SJCRH30 (cell line): Measurements from ENCODE around the gene UBE2I. TPM values are rescaled to one million over a fixed set of nuclear protein-coding genes. Genes with fewer than 3 reads are reported as not detected.
"Not testable (repeated sequence)": the region's sequence is repeated elsewhere in the genome, so short reads cannot be mapped to it uniquely, and the experiment has no call there.

Experiments used
- DNase-seq, 2 experiments: peaks; one replicate each; pipeline ENCODE4 v3.0.0-alpha.2; 2015 to 2020
- H3K27ac ChIP-seq: fragments of 250-450 bp; sonication (Bioruptor Pico); 2 replicates; pipeline ENCODE4 v1.5.1; 2020; ENCODE audit warnings: mild to moderate bottlenecking, moderate library complexity
- H3K27me3 ChIP-seq: fragments of 250-450 bp; sonication (Bioruptor Pico); 2 replicates; pipeline ENCODE4 v1.5.1; 2020; ENCODE audit warnings: mild to moderate bottlenecking, moderate library complexity
- H3K36me3 ChIP-seq: fragments of 250-450 bp; sonication (Bioruptor Pico); 2 replicates; pipeline ENCODE4 v1.5.1; 2020; ENCODE audit warnings: mild to moderate bottlenecking, moderate library complexity
- H3K4me1 ChIP-seq: fragments of 250-450 bp; sonication (Bioruptor Pico); 2 replicates; pipeline ENCODE4 v1.5.1; 2020; ENCODE audit warnings: mild to moderate bottlenecking, moderate library complexity
- H3K4me3 ChIP-seq: fragments of 250-450 bp; sonication (Bioruptor Pico); 2 replicates; pipeline ENCODE4 v1.5.1; 2020; ENCODE audit warnings: mild to moderate bottlenecking, moderate library complexity
- H3K9me3 ChIP-seq: fragments of 250-450 bp; sonication (Bioruptor Pico); replicated peaks from 2 replicates; pipeline ENCODE4 v1.5.1; 2020; ENCODE audit warnings: mild to moderate bottlenecking, moderate library complexity
- total RNA-seq: library from RNA; depleted of rRNA; stranded (reverse); fragments of >200 nt; shearing (Covaris generic); gene quantifications from 2 replicates; pipeline ENCODE4 v1.2.3, GENCODE V29; 2014

The UBE2I gene
- total RNA-seq, 1 experiment from 2014 or later = 181 TPM

DNA sequence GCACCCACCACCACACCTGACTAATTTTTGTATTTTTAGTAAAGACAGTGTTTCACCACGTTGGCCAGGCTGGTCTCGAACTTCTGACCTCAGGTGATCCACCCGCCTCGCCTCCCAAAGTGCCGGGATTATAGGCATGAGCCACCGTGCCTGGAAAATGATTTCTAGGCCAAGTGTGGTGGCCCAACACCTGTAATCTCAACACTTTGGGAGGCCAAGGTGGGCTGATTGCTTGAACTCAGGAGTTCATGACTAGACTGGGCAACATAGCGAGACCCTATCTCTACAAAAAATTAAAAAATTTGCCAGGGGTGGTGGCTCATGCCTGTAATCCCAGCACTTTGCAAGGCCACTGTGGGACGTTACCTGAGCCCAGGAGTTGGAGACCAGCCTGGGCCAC is 13.0 kb downstream of the UBE2I start:
- no peaks in the 10 kb centered on the region for H3K4me1 ChIP-seq
- no peak overlapping the region for H3K27ac ChIP-seq
- H3K27me3 ChIP-seq = no peaks in the 10 kb centered on the region
- DNase-seq = no peak
- H3K9me3 ChIP-seq = no peaks in the 10 kb centered on the region
- H3K36me3 ChIP-seq = peaks cover 59% of the 10 kb centered on the region
- H3K4me3 ChIP-seq = no peak overlapping the region

DNA sequence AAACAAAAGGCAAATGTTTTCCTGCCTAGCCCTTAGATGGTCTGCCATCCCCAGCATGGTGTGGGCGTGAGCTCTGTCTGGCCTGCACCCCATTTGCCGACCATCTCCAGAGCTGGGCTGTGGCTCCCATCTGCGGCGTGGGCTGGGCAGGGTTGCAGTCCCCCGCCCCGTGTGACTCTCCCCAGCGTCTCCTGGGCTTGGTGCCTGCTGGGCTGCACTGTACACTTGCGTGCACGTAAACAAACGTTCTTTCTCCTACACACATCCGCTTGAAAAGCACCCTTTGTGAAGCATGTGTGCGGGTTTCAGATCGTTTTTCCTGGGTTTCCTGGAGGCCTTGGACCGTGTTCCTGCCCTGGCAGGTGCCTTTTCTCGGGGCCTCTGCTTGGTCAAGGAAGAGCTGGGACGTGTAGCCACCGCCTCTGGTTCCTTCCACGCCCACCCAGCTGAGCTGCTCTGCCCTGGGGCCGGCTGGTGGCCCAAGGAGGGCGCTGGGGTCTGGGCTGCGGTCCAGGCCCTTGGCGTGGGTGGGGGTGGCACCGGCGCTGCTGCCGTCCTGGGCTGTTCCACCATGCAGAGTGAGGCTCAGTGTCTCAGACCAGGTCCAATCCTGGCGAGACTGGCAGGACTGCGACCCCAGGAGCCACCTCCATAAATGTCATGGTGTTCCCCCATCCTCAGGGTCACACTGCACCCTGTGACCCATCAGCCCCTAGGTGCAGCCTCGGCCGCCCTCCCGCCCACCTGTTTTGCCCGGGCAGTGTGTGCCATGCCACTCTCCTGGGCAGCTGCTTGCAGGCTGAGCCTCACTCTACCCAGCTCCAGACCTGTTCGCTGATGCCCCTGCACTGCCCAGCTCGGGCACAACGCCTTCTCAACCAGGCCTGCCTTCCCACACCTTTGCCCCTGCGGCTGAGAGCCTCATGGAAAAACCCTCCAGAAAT is 14.1 kb downstream of the UBE2I start:
- Histone ChIP-seq H3K4me1 (no peaks in the 10 kb centered on the region), H3K4me3 (no peak overlapping the region), H3K27me3 (no peaks in the 10 kb centered on the region), H3K9me3 (no peaks in the 10 kb centered on the region), H3K36me3 (peaks cover 47% of the 10 kb centered on the region), H3K27ac (no peak overlapping the region)
- no peak for DNase-seq

DNA sequence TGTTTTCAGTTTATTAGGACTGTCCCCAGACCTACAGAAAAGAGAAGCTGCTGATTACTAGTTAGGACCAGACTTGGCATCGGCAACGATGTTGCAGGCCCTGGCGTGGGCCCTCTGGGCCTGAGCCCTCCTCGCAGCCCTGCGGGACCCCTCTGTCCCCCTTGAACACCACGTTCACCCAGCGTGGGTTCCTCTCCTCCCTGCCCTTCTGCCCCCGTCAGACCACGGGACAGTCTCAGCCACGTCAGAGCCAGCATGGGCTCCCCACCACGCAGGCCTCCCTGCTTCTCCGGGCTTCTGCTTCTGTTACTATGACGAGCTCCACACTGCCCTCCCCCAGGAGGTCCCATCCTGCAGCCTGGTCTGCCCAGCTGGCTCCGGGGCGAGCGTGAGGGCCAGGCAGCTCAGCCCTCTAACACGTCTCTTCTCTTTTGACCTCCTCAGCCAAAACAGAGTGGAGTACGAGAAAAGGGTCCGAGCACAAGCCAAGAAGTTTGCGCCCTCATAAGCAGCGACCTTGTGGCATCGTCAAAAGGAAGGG is 14.9 kb downstream of the UBE2I start:
- no peaks in the 10 kb centered on the region for H3K27me3 ChIP-seq
- no peak for DNase-seq
- no peaks in the 10 kb centered on the region for H3K9me3 ChIP-seq
- H3K36me3 ChIP-seq = peaks cover 40% of the 10 kb centered on the region
- no peaks in the 10 kb centered on the region for H3K4me1 ChIP-seq
- no peak overlapping the region for H3K27ac ChIP-seq
- H3K4me3 ChIP-seq = no peak overlapping the region

DNA sequence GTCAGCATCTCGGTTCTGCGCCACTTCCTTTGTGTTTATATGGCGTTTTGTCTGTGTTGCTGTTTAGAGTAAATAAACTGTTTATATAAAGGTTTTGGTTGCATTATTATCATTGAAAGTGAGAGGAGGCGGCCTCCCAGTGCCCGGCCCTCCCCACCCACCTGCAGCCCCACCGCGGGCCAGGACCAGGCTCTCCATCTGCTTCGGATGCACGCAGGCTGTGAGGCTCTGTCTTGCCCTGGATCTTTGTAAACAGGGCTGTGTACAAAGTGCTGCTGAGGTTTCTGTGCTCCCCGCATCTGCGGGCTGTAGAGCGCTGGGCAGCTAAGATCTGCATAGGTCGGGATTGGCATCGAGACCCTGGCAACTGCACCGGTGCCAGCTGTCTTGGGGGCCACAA is 15.8 kb downstream of the UBE2I start:
- Histone ChIP-seq H3K27me3 (no peaks in the 10 kb centered on the region), H3K36me3 (peaks cover 31% of the 10 kb centered on the region), H3K4me1 (no peaks in the 10 kb centered on the region), H3K27ac (no peak overlapping the region), H3K4me3 (no peak overlapping the region), H3K9me3 (no peaks in the 10 kb centered on the region)
- DNase-seq = no peak

DNA sequence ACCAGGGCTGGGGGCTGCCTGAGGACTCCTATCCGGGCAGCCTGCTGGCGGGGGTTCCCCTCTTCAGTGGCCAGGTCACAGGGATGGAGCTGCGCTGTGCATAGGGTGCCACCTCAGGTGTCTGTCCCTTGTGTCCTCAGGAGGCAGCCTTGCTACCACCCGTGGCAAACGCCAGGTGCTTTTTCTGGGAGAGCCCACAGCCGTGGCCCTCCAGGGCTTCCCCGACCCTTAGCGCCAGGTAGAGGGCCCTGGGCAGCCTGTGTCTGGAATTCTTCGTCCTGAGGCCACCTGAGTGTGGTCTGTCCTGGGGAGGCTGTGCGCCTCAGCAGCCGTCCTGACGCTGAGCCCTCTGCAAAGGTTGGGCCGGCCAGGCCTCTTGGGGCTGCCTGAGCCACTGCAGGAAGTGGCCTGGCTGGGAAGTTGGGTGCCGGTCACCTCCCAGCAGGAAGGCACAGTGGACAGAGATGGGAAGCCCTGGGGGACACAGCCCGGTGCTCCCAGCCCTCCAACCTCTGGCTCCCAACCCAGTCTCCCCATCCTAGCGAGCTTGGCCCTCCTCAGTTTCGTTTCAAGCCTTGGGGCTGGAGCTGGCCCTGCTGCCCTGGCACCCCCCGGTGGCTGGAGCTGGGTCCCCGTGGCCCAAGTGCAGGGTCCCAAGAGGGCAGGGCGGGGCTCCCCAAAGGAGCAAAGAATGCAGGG is 16.4 kb downstream of the UBE2I start:
- no peak overlapping the region for H3K4me3 ChIP-seq
- H3K27ac ChIP-seq = no peak overlapping the region
- no peaks in the 10 kb centered on the region for H3K4me1 ChIP-seq
- H3K27me3 ChIP-seq = no peaks in the 10 kb centered on the region
- DNase-seq = no peak
- H3K36me3 ChIP-seq = peaks cover 25% of the 10 kb centered on the region
- no peaks in the 10 kb centered on the region for H3K9me3 ChIP-seq

DNA sequence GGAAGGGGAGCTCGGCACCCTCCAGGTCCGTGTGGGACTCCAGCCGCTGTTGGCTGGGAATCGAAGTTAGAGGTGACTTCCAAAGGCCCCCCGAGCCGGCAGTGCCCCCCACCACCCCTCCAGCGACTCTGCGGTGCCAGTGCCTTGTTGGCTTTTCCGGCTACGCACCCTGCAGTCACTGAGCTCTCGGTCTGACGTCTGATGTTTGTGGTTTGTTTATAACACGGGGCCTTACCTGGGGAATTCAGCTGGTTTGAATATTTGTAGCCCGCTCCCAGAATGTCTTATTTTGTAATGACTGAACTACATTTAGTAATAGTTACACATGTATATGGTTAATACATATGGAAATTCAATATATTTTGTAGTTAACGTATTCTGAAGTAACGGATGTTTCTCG is 17.0 kb downstream of the UBE2I start:
- peaks cover 3% of the 10 kb centered on the region; the same call in 1 of the 2 replicates for H3K4me1 ChIP-seq
- H3K27me3 ChIP-seq = no peaks in the 10 kb centered on the region
- H3K36me3 ChIP-seq = peaks cover 22% of the 10 kb centered on the region; the same call in 1 of the 2 replicates
- no peak overlapping the region for H3K27ac ChIP-seq
- H3K4me3 ChIP-seq = no peak overlapping the region
- no peak for DNase-seq
- H3K9me3 ChIP-seq = no peaks in the 10 kb centered on the region

DNA sequence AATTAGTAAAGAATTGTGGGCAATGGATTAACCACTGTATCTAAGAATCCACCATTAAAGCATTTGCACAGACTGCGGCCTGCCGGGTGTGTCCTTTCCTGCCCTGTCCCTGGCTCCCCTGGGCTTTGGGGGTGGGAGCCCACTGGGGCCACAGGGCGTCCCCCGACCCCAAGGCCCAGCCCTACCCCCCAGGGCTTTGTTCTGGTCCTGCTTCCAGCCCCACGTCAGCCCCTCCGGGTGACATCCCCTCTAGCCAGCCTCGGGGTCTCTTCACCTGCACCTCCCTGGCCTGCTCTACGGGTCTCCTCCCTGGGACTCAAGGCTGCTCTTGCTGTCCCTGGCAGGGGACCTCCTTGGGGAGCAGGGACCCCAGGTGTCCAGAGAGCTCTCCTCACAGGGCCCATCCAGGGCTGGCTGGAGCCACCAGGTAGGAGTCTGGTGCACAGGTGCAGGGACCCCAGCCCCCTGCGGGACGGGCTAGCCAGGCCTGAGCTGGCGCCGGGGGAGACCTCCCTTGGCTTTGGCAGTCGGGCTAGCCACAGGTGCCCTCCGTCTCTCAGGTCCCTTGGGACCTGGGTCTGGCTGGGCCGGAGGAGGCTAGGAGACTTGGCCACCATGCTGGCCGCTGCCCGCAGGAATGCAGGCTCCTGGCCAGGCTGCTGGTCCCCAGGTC is 17.6 kb downstream of the UBE2I start:
- H3K4me3 ChIP-seq = no peak overlapping the region
- H3K27ac ChIP-seq = no peak overlapping the region
- H3K4me1 ChIP-seq = peaks cover 10% of the 10 kb centered on the region
- DNase-seq = no peak
- H3K27me3 ChIP-seq = no peaks in the 10 kb centered on the region
- peaks cover 18% of the 10 kb centered on the region; the same call in 1 of the 2 replicates for H3K36me3 ChIP-seq
- H3K9me3 ChIP-seq = no peaks in the 10 kb centered on the region

DNA sequence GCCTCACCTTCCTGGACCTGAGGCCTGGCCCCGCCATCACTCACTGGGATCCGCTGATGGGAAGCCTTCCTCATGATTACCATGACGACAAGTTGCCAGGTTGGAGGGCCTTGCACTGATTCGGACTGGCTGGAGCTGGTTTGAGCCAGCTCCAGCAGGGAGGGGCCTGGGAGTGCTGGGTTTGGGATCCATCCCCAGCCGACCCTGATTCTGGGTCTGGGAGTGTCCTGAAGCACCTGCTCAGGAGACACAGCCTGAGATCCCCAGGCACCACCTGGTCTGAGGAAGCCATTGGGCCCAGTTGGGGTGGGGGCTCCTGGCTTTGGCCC is 18.1 kb downstream of the UBE2I start:
- Histone ChIP-seq H3K27me3 (no peaks in the 10 kb centered on the region), H3K27ac (no peak overlapping the region), H3K36me3 (peaks cover 13% of the 10 kb centered on the region; the same call in 1 of the 2 replicates), H3K4me1 (peaks cover 13% of the 10 kb centered on the region), H3K9me3 (no peaks in the 10 kb centered on the region), H3K4me3 (no peak overlapping the region)
- no peak for DNase-seq

DNA sequence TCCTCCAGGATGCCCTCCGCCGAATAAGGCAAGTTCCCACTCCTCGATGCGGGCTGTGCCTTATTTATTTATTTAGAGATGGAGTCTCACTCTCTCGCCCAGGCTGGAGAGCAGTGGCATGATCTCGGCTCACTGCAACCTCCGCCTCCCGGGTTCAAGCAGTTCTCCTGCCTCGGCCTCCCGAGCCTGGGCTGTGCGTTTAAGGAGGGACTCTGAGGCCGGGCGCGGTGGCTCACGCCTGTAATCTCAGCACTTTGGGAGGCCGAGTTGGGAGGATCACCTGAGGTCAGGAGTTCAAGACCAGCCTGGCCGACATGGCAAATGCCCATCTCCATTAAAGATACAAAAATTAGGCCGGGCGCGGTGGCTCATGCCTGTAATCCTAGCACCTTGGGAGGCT is 18.7 kb downstream of the UBE2I start:
- not testable (repeated sequence) for H3K4me3 ChIP-seq, H3K27ac ChIP-seq, H3K9me3 ChIP-seq, DNase-seq, H3K27me3 ChIP-seq
- Histone ChIP-seq H3K4me1 (peaks cover 13% of the 10 kb centered on the region), H3K36me3 (peaks cover 12% of the 10 kb centered on the region; the same call in 1 of the 2 replicates)

DNA sequence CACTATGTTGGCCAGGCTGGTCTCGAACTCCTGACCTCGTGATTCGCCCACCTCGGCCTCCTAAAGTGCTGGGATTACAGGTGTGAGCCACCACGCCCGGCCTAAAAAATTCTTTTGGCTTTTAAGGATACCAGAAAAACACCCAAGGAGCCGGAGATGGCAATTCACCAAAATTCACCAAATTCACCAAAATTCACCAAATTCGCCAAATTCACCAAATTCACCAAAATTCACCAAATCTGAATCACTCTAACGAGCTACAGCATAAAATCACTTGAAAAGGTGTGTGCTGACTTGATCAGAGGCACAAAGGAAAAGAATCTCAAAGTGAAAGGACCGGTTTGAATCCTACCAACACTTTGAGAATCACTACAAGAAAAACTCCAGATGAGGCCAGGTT is 19.5 kb downstream of the UBE2I start:
- not testable (repeated sequence) for H3K36me3 ChIP-seq, H3K27me3 ChIP-seq, DNase-seq, H3K4me3 ChIP-seq, H3K27ac ChIP-seq, H3K9me3 ChIP-seq
- peaks cover 13% of the 10 kb centered on the region for H3K4me1 ChIP-seq

DNA sequence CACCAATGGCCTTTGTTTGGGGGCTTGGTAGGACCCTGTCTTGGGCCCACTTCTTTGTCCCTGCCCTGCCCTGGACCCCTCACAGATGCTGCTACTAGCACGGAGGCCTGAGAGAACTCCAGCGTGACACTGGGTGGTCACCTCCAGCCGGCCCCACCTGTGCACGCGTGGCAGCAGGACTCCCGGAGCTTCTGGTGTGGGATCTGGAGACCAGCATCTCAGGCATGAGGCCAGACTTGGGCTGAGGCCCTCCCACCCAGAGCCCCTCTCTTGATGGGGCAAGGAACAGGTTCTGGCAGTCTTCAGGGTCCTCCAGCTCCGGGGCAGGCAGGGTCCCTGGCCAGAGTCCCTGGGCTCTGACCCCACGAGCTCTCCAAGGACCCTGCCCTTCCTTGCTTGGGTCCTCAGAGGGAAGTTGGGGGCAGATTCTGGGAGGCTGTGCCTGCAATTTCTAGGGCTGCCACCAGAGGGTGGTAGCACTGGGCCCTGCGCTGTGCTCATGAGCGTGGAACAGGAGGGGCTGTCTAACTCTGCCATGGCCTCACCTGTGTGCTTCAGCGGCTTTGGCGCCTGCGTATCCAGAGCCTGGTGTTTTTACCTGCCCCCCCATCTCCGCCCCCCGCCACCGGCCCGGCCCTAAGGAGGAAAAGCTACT is 21.0 kb downstream of the UBE2I start:
- peaks cover 13% of the 10 kb centered on the region for H3K4me1 ChIP-seq
- no peak overlapping the region for H3K27ac ChIP-seq
- no peaks in the 10 kb centered on the region for H3K9me3 ChIP-seq
- H3K27me3 ChIP-seq = peaks cover 8% of the 10 kb centered on the region
- no peaks in the 10 kb centered on the region for H3K36me3 ChIP-seq
- DNase-seq = peak in 1 of 2 experiments; percentile 60
- no peak overlapping the region for H3K4me3 ChIP-seq

DNA sequence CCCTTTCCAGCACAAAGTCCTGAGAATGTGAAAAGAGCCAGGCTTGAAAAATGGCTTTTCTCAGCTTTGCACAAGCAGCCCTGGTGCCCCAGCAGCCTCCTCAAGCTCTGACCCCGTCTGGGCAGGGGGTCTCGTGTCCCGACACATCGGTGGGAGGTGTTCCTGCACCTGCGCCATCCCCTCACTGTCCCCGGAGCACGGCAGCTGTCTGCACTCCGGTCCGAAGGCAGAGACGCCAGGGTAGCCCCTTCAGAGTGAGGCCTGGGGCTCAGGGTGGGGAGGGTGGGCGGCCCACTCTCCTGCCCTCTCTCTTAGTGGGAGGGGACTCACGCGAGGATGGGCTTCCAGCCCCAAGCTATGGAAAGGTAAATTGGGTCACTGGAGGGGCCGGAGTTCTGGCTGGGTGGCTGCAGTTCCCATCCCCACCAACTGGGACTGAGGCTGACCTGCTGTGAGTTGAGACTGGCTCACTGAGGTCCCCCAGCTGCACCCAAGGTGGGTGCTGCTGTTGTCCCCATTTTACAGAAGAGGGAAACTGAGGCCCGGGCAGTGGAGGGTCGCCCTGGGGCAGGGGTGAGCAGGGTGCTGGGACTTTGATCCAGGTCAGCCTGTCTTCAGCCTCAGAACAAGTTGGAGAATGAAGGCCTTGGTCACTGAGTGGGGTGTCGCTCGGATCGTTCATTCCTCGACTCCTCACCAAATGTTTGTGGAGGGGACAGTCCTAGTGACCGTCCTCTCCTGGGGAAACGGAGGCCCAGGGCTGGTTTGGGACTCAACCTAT is 21.7 kb downstream of the UBE2I start:
- H3K4me1 ChIP-seq = peaks cover 13% of the 10 kb centered on the region
- peaks cover 14% of the 10 kb centered on the region for H3K27me3 ChIP-seq
- no peak for DNase-seq

DNA sequence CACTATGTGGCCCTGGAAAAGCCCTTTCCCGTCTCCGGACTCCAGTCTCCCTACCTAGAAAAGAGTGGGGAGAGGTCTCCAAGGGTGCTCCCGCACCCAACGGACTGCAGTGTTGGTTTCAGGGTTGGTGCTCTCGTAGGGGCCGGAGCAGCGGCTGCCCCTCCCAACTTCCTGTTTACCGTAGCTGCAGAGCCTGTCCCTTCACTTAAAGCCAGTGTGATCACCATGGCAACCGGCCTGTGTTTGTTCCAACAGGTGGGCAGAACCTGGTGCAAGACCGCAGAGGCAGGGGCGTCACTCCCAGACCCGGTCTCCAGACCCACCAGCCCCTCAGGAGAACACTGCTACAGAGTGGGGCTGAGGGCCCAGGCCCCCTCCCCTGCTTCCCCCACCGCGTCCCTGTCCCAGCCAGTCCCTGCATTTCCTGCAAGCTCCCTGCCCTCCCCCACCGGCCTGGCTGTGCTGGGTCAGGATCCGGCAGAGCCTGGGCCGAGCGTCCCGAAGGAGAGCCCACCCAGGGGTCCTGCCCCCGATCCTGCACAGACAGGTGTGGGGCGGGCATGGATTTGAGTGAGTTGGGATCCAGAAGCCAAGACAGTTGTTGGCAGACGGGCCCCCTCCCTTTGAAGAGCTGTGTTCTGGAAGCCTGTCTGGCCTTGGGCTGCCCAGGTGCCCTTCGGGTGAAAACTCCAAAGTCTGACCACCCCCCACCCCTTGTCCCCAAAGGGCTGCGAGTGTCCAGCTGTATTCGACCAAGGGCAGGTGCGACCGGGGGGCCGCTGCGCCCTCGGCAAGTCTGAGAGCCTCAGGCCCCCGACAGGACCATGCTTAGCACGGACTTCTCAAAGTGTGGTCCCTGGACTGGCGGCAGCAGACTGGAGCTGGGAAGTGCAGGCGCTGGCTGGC is 22.5 kb downstream of the UBE2I start:
- H3K4me3 ChIP-seq = peak overlapping the region; percentile 7
- peak; percentile 83 to 84 for DNase-seq
- H3K36me3 ChIP-seq = no peaks in the 10 kb centered on the region
- H3K27ac ChIP-seq = no peak overlapping the region
- H3K9me3 ChIP-seq = no peaks in the 10 kb centered on the region
- H3K4me1 ChIP-seq = peaks cover 13% of the 10 kb centered on the region
- peaks cover 21% of the 10 kb centered on the region for H3K27me3 ChIP-seq

More for the DNA sequence above, 21.7 kb downstream of the UBE2I start:
- Histone ChIP-seq H3K36me3 (no peaks in the 10 kb centered on the region), H3K9me3 (no peaks in the 10 kb centered on the region), H3K4me3 (peak overlapping the region; percentile 7), H3K27ac (no peak overlapping the region)
